Gastrocnemius medialis (tissue), 4 donors: ENCODE measurements around the gene TM7SF3.

Experiments used
- POLR2A ChIP-seq, 2 donors: fragments of 450-650 bp; IDR thresholded peaks; one replicate each; pipeline ENCODE4 v1.6.1; 2017; ENCODE audit warnings: antibody characterized with exemption in 2 of 2, mild to moderate bottlenecking in 2 of 2, moderate library complexity in 2 of 2
- TF ChIP-seq, protein P1 (sequence below), 5 experiments: fragments of 450-650 bp in 3 of 5; fragments of 200-600 bp in 2 of 5; sonication (generic) in 2 of 5; IDR thresholded peaks in 4 of 5; conservative IDR thresholded peaks in 1 of 5; 1 replicate in 4 of 5; 2 replicates in 1 of 5; pipeline ENCODE4 v1.5.1; 2016 to 2019; ENCODE audit warnings: antibody characterized with exemption in 5 of 5, mild to moderate bottlenecking in 3 of 5, moderate library complexity in 3 of 5

DNA sequence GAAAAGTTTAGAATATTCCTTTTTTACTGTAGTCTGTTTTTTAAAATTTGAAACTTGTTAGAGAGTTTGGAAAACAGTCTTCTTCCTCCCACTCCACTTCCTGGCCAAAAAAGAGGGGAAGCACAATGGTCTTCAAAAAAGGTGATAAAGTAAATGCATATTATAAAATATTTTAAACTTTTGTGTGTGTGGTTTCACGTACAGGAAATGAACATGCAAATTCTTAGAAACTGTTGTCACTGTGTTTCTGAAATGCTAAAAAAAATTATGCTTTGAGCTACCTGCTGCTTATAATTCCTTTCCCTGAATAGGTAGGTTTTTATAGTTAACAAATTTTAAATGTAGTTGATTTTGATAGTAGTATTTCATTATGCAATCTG lies 73.0 kb downstream of the TM7SF3 start:
- TF ChIP-seq, protein P1, sequence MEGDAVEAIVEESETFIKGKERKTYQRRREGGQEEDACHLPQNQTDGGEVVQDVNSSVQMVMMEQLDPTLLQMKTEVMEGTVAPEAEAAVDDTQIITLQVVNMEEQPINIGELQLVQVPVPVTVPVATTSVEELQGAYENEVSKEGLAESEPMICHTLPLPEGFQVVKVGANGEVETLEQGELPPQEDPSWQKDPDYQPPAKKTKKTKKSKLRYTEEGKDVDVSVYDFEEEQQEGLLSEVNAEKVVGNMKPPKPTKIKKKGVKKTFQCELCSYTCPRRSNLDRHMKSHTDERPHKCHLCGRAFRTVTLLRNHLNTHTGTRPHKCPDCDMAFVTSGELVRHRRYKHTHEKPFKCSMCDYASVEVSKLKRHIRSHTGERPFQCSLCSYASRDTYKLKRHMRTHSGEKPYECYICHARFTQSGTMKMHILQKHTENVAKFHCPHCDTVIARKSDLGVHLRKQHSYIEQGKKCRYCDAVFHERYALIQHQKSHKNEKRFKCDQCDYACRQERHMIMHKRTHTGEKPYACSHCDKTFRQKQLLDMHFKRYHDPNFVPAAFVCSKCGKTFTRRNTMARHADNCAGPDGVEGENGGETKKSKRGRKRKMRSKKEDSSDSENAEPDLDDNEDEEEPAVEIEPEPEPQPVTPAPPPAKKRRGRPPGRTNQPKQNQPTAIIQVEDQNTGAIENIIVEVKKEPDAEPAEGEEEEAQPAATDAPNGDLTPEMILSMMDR (IDR thresholded peaks at IDR 0.05 in 4 of 5, conservative IDR thresholded peaks at IDR 0.05 in 1 of 5) = no peak
- TF ChIP-seq POLR2A (IDR thresholded peaks at IDR 0.05) = no peak
